HCT116 (cell line): Measurements from ENCODE around the gene ISL2. TPM values are rescaled to one million over a fixed set of nuclear protein-coding genes. Genes with fewer than 3 reads are reported as not detected.

Experiments
- ATAC-seq: fragments of 200-7000 bp; cut with Tn5 transposase; 2 replicates; pipeline ENCODE4 v1.9.1; 2020; ENCODE audit warnings: mild to moderate bottlenecking, moderate library complexity
- BruUV-seq: library from RNA; stranded (reverse); fragments of 400-500 nt; replicated peaks from 2 replicates; lab custom pipeline; 2021; lab: Mats Ljungman, UMichigan
- CTCF ChIA-PET: fragments of 300-600 bp; sonication (Branson Sonifier 250); formaldehyde crosslinking; loops from one replicate; lab custom pipeline; 2021; ENCODE audit warnings: antibody characterized with exemption; lab: Charles Lee
- POLR2A ChIA-PET: fragments of 300-600, 350-600 bp; sonication (Branson Sonifier 250); formaldehyde crosslinking; loops from one replicate; lab custom pipeline; 2021; ENCODE audit warnings: antibody characterized with exemption; lab: Charles Lee
- RAD21 ChIA-PET, 2 experiments: fragments of 300-600 bp; sonication (Branson Sonifier 250); formaldehyde crosslinking; loops; one replicate each; lab custom pipeline; 2023; ENCODE audit warnings: low total read pairs in 2 of 2; ENCODE audit not compliant: uncharacterized antibody in 2 of 2, unreplicated experiment in 2 of 2, low non-redundant PET in 1 of 2; lab: Charles Lee
- DNase-seq: peaks from one replicate; pipeline ENCODE4 v3.0.0-alpha.2; 2010; ENCODE audit warnings: low read depth, low spot score
- H2AFZ ChIP-seq: fragments of 200-600 bp; shearing (Covaris generic), sonication (generic); 2 replicates; pipeline ENCODE4 v1.6.1; 2017; ENCODE audit warnings: low read depth, mixed run types, mixed read lengths, antibody characterized with exemption, low read length; ENCODE audit not compliant: poor library complexity, severe bottlenecking
- H3K27ac ChIP-seq: 2 replicates; pipeline ENCODE4 v1.5.1; 2012; ENCODE audit warnings: low read depth, low read length
- H3K27me3 ChIP-seq: fragments of 200-600 bp; sonication (generic); 2 replicates; pipeline ENCODE4 v1.6.1; 2016; ENCODE audit warnings: mixed run types, low read length, mixed read lengths; ENCODE audit not compliant: insufficient read depth
- H3K36me3 ChIP-seq, 2 experiments: fragments of 200-500 bp in 1 of 2; fragments of 200-600 bp in 1 of 2; sonication (Bioruptor generic) in 1 of 2; sonication (generic) in 1 of 2; 2 replicates each; pipeline versions ENCODE4 v1.5.1 to v1.6.1; 2014 to 2016; ENCODE audit warnings: low read length in 2 of 2, inconsistent platforms in 1 of 2, mixed read lengths in 1 of 2, mixed run types in 1 of 2; ENCODE audit not compliant: insufficient read depth in 2 of 2, control insufficient read depth in 1 of 2
- H3K4me1 ChIP-seq, 2 experiments: fragments of 200-600 bp in 1 of 2; sonication (generic) in 1 of 2; 2 replicates each; pipeline versions ENCODE4 v1.5.1 to v1.6.1; 2012 to 2017; ENCODE audit warnings: low read length in 2 of 2, inconsistent platforms in 1 of 2, mild to moderate bottlenecking in 1 of 2, mixed read lengths in 1 of 2, mixed run types in 1 of 2, moderate library complexity in 1 of 2; ENCODE audit not compliant: insufficient read depth in 2 of 2, control insufficient read depth in 1 of 2
- H3K4me2 ChIP-seq: fragments of 200-600 bp; sonication (generic); 2 replicates; pipeline ENCODE4 v1.6.1; 2017; ENCODE audit warnings: mixed run types, low read length, mixed read lengths
- H3K4me3 ChIP-seq, 2 experiments: fragments of 200-600 bp in 1 of 2; sonication (generic) in 1 of 2; replicated peaks in 1 of 2; 2 replicates each; pipeline ENCODE4 v1.5.1; 2011 to 2016; ENCODE audit warnings: low read length in 2 of 2, control low read depth in 1 of 2, low read depth in 1 of 2, mild to moderate bottlenecking in 1 of 2, mixed read lengths in 1 of 2, mixed run types in 1 of 2
- H3K79me2 ChIP-seq: fragments of 200-600 bp; sonication (generic); 2 replicates; pipeline ENCODE4 v1.6.1; 2017; ENCODE audit warnings: mild to moderate bottlenecking, mixed run types, low read length, moderate library complexity, mixed read lengths; ENCODE audit not compliant: insufficient read depth
- H3K9ac ChIP-seq: fragments of 200-600 bp; sonication (generic); 2 replicates; pipeline ENCODE4 v1.6.1; 2016; ENCODE audit warnings: low read length, mixed read lengths
- H3K9me2 ChIP-seq: fragments of 200-600 bp; sonication (generic), shearing (Covaris generic); 2 replicates; pipeline ENCODE4 v1.6.1; 2017; ENCODE audit warnings: mixed run types, mild to moderate bottlenecking, moderate library complexity; ENCODE audit not compliant: insufficient read depth
- H3K9me3 ChIP-seq, 2 experiments: fragments of 200-500 bp in 1 of 2; fragments of 200-600 bp in 1 of 2; sonication (Bioruptor generic) in 1 of 2; sonication (generic) in 1 of 2; 2 replicates each; pipeline ENCODE4 v1.6.1; 2014 to 2017; ENCODE audit warnings: low read length in 2 of 2, mixed read lengths in 2 of 2, inconsistent platforms in 1 of 2, low read depth in 1 of 2, mild to moderate bottlenecking in 1 of 2, mixed run types in 1 of 2, moderate library complexity in 1 of 2; ENCODE audit not compliant: control insufficient read depth in 1 of 2, insufficient read depth in 1 of 2
- H4K20me1 ChIP-seq: fragments of 200-600 bp; sonication (generic), shearing (Covaris generic); 2 replicates; pipeline ENCODE4 v1.6.1; 2017; ENCODE audit warnings: mixed run types, mild to moderate bottlenecking, moderate library complexity; ENCODE audit not compliant: insufficient read depth
- ATF3 ChIP-seq: IDR thresholded peaks from 2 replicates; pipeline ENCODE4 v1.6.1; 2012
- CTCF ChIP-seq, 3 experiments: fragments of 200-600 bp in 1 of 3; sonication (generic) in 1 of 3; IDR thresholded peaks in 2 of 3; conservative IDR thresholded peaks in 1 of 3; 2 replicates each; pipeline ENCODE4 v1.5.1; 2012 to 2017; ENCODE audit warnings: low read depth in 2 of 3, low read length in 2 of 3, antibody characterized with exemption in 1 of 3, borderline replicate concordance in 1 of 3, control low read depth in 1 of 3, mild to moderate bottlenecking in 1 of 3, mixed read lengths in 1 of 3, mixed run types in 1 of 3, moderate library complexity in 1 of 3; ENCODE audit not compliant: insufficient read depth in 1 of 3
- EZH2 ChIP-seq: fragments of 200-600 bp; sonication (generic); IDR thresholded peaks from 2 replicates; pipeline ENCODE4 v1.6.1; 2017; ENCODE audit warnings: antibody characterized with exemption, mixed run types
- FOSL1 ChIP-seq: IDR thresholded peaks from 2 replicates; pipeline ENCODE4 v1.6.1; 2012; ENCODE audit warnings: low read depth
- JUND ChIP-seq: IDR thresholded peaks from 2 replicates; pipeline ENCODE4 v1.6.1; 2012
- POLR2A ChIP-seq: IDR thresholded peaks from 2 replicates; pipeline ENCODE4 v1.7.0; 2011; ENCODE audit warnings: borderline replicate concordance; ENCODE audit not compliant: insufficient read depth, insufficient read length; ENCODE audit errors: extremely low read depth
- POLR2AphosphoS5 ChIP-seq: IDR thresholded peaks from 2 replicates; pipeline ENCODE4 v1.6.1; 2011; ENCODE audit warnings: mild to moderate bottlenecking, low read depth, low read length, moderate library complexity
- REST ChIP-seq: IDR thresholded peaks from 2 replicates; pipeline ENCODE4 v1.6.1; 2012; ENCODE audit warnings: low read depth
- intact Hi-C: fragments of 100-400 bp; cut with micrococcal nuclease; formaldehyde crosslinking; loops from 2 replicates; pipeline ENCODE4 v1.10.0; 2022
- total RNA-seq: library from RNA; stranded (reverse); gene quantifications from one replicate; pipeline ENCODE4 v1.2.1, GENCODE V29; 2021; ENCODE audit not compliant: unreplicated experiment

The ISL2 gene
- total RNA-seq, 1 experiment from 2014 or later, result 11.6 TPM

- Histone ChIP-seq H3K9ac (no peak overlapping the region), H3K9me2 (no peaks in the 10 kb centered on the region), H2AFZ (no peak overlapping the region), H3K27me3 (no peaks in the 10 kb centered on the region), H3K9me3 (no peaks in the 10 kb centered on the region), H3K36me3 (peaks cover 0 to 4% of the 10 kb centered on the region in 2 experiments; a peak in 2 of 4 replicates), H3K4me3 (no peak overlapping the region), H3K4me1 (peaks cover 10 to 25% of the 10 kb centered on the region in 2 experiments; a peak in 3 of 4 replicates), H3K4me2 (no peak overlapping the region), H3K27ac (no peak overlapping the region; the same call in 1 of the 2 replicates), H4K20me1 (no peaks in the 10 kb centered on the region), H3K79me2 (peaks cover 11% of the 10 kb centered on the region)
- DNase-seq (no peak), ATAC-seq (no peak)
- ChIA-PET RAD21 (no interaction called here), CTCF (no interaction called here), POLR2A (no interaction called here)
- TSS peak; percentile 26 for BruUV-seq
- intact Hi-C loops, result loop anchor here (10.0 kb wide), 1 partner anchor 506 kb away; no protein-coding TSS in a partner anchor
- TF ChIP-seq EZH2, result no peak
- TF ChIP-seq POLR2A, result no peak
These were observed 2.1 kb downstream of the ISL2 start for GRCh38 chr15:76338486-76339304.

- peaks cover 11% of the 10 kb centered on the region for H3K79me2 ChIP-seq
- no peaks in the 10 kb centered on the region for H3K27me3 ChIP-seq
- H3K9ac ChIP-seq, result no peak overlapping the region
- BruUV-seq, result no TSS peak
- no peak for DNase-seq
- no peaks in the 10 kb centered on the region for H3K9me2 ChIP-seq
- TF ChIP-seq CTCF (IDR thresholded peaks at IDR 0.05 in 2 of 3, conservative IDR thresholded peaks at IDR 0.05 in 1 of 3; ENCODE audit: borderline replicate concordance in 1 of 3, insufficient read depth in 1 of 3, low read depth in 2 of 3, low read length in 2 of 3) (no peak), FOSL1 (no peak), JUND (no peak), POLR2AphosphoS5 (no peak), POLR2A (no peak), REST (no peak), ATF3 (no peak)
- TF ChIP-seq, all 23 proteins: peak for 0
- ChIA-PET RAD21 (no interaction called here), CTCF (no interaction called here), POLR2A (no interaction called here)
- Histone ChIP-seq H3K4me3 (no peak overlapping the region), H3K36me3 (peaks cover 0 to 4% of the 10 kb centered on the region in 2 experiments; a peak in 2 of 4 replicates), H3K4me1 (peaks cover 10 to 20% of the 10 kb centered on the region in 2 experiments; a peak in 3 of 4 replicates), H3K27ac (no peak overlapping the region; the same call in 1 of the 2 replicates), H4K20me1 (no peaks in the 10 kb centered on the region), H3K4me2 (no peak overlapping the region), H3K9me3 (no peaks in the 10 kb centered on the region), H2AFZ (no peak overlapping the region)
- intact Hi-C loops, result loop anchor here (10.0 kb wide), 1 partner anchor 505 kb away; no protein-coding TSS in a partner anchor
- no peak for ATAC-seq
These were observed 3.0 kb downstream of the ISL2 start for GRCh38 chr15:76339305-76340197.
